ENCODE measurements around the gene LRRC28.

Gene LRRC28

GRCh38 chr15:99250001-99250400 lies 1.3 kb upstream of the LRRC28 start:
- DNase-seq: no peak

GRCh38 chr15:99250494-99250856 lies 806 bp upstream of the LRRC28 start:
- no peak for DNase-seq

- DNase-seq: no peak
Observed at GRCh38 chr15:99252326-99252725, 1.0 kb downstream of the LRRC28 start.

GRCh38 chr15:99253381-99254090 lies 2.3 kb downstream of the LRRC28 start:
- DNase-seq: no peak

- DNase-seq: no peak
Observed at GRCh38 chr15:99257107-99257750, 5.9 kb downstream of the LRRC28 start.

GRCh38 chr15:99264125-99264524 lies 12.8 kb downstream of the LRRC28 start:
- no peak for DNase-seq

GRCh38 chr15:99265541-99266070 lies 14.3 kb downstream of the LRRC28 start:
- DNase-seq: no peak

GRCh38 chr15:99267957-99268356 lies 16.7 kb downstream of the LRRC28 start:
- DNase-seq: no peak

- no peak for DNase-seq
Observed at GRCh38 chr15:99268431-99268830, 17.1 kb downstream of the LRRC28 start.

GRCh38 chr15:99273801-99274200 lies 22.5 kb downstream of the LRRC28 start:
- no peak for DNase-seq

- DNase-seq: no peak
Observed at GRCh38 chr15:99275061-99275460, 23.8 kb downstream of the LRRC28 start.

- no peak for DNase-seq
Observed at GRCh38 chr15:99275525-99276128, 24.3 kb downstream of the LRRC28 start.

- DNase-seq: no peak
Observed at GRCh38 chr15:99279290-99279689, 28.0 kb downstream of the LRRC28 start.

GRCh38 chr15:99279827-99280226 lies 28.5 kb downstream of the LRRC28 start:
- no peak for DNase-seq

GRCh38 chr15:99282121-99282520 lies 30.8 kb downstream of the LRRC28 start:
- DNase-seq: no peak

GRCh38 chr15:99282586-99282985 lies 31.3 kb downstream of the LRRC28 start:
- DNase-seq: no peak

GRCh38 chr15:99283717-99284116 lies 32.4 kb downstream of the LRRC28 start:
- no peak for DNase-seq

GRCh38 chr15:99291643-99292042 lies 40.4 kb downstream of the LRRC28 start:
- DNase-seq: no peak

- DNase-seq: no peak
Observed at GRCh38 chr15:99295840-99296239, 44.6 kb downstream of the LRRC28 start.

GRCh38 chr15:99296386-99296785 lies 45.1 kb downstream of the LRRC28 start:
- DNase-seq: no peak

GRCh38 chr15:99303907-99304306 lies 52.6 kb downstream of the LRRC28 start:
- DNase-seq: no peak

GRCh38 chr15:99305761-99306505 lies 54.7 kb downstream of the LRRC28 start:
- DNase-seq: no peak

GRCh38 chr15:99306694-99307338 lies 55.5 kb downstream of the LRRC28 start:
- no peak for DNase-seq
